H9 (cell line): ENCODE measurements around the gene BEND5. TPM values are rescaled to one million over a fixed set of nuclear protein-coding genes. Genes with fewer than 3 reads are reported as not detected.
A peak's percentile ranks its signal among the peaks of the same experiment; 100 is the strongest.

ENCODE experiments used
- DNase-seq: peaks from one replicate; pipeline ENCODE4 v3.0.0-alpha.2; 2017
- H2AFZ ChIP-seq: one replicate; pipeline ENCODE4 v1.6.1; 2013; ENCODE audit warnings: mild to moderate bottlenecking, low read length, control low read depth, moderate library complexity
- H2AK5ac ChIP-seq: 2 replicates; pipeline ENCODE4 v1.6.1; 2013; ENCODE audit warnings: low read length, control low read depth, mixed read lengths; ENCODE audit not compliant: insufficient read length
- H2BK120ac ChIP-seq: one replicate; pipeline ENCODE4 v1.6.1; 2013; ENCODE audit warnings: low read depth, mild to moderate bottlenecking, low read length, control low read depth, inconsistent platforms; ENCODE audit not compliant: poor library complexity, severe bottlenecking
- H2BK12ac ChIP-seq: 2 replicates; pipeline ENCODE4 v1.6.1; 2013; ENCODE audit warnings: low read length, control low read depth, mixed read lengths, low read depth; ENCODE audit not compliant: insufficient read length
- H2BK15ac ChIP-seq: 2 replicates; pipeline ENCODE4 v1.6.1; 2013; ENCODE audit warnings: low read depth, low read length, control low read depth
- H2BK20ac ChIP-seq: one replicate; pipeline ENCODE4 v1.6.1; 2013; ENCODE audit warnings: low read depth, mild to moderate bottlenecking, low read length, control low read depth, inconsistent platforms; ENCODE audit not compliant: poor library complexity, severe bottlenecking
- H2BK5ac ChIP-seq: 2 replicates; pipeline ENCODE4 v1.6.1; 2013; ENCODE audit warnings: low read length, control low read depth, mixed read lengths; ENCODE audit not compliant: insufficient read length
- H3K14ac ChIP-seq: 2 replicates; pipeline ENCODE4 v1.6.1; 2013; ENCODE audit warnings: low read length, control low read depth; ENCODE audit not compliant: insufficient read depth
- H3K18ac ChIP-seq: 2 replicates; pipeline ENCODE4 v1.6.1; 2013; ENCODE audit warnings: low read depth, mild to moderate bottlenecking, mixed read lengths, low read length, control low read depth; ENCODE audit not compliant: insufficient read length
- H3K23ac ChIP-seq: 2 replicates; pipeline ENCODE4 v1.6.1; 2013; ENCODE audit warnings: low read length, control low read depth, mixed read lengths, low read depth; ENCODE audit not compliant: insufficient read length
- H3K23me2 ChIP-seq: 2 replicates; pipeline ENCODE4 v1.6.1; 2013; ENCODE audit warnings: low read depth, mild to moderate bottlenecking, mixed read lengths, low read length, control low read depth; ENCODE audit not compliant: insufficient read length, poor library complexity, severe bottlenecking
- H3K27ac ChIP-seq: 2 replicates; pipeline ENCODE4 v1.5.1; 2013; ENCODE audit warnings: low read length, control low read depth, mixed read lengths, low read depth; ENCODE audit not compliant: insufficient read length
- H3K27me3 ChIP-seq: 2 replicates; pipeline ENCODE4 v1.6.1; 2013; ENCODE audit warnings: low read length, control low read depth, inconsistent platforms; ENCODE audit not compliant: insufficient read depth
- H3K4ac ChIP-seq: 2 replicates; pipeline ENCODE4 v1.6.1; 2013; ENCODE audit warnings: low read depth, mild to moderate bottlenecking, control low read depth, inconsistent platforms, low read length, moderate library complexity
- H3K4me1 ChIP-seq: 2 replicates; pipeline ENCODE4 v1.6.1; 2013; ENCODE audit warnings: low read length, control low read depth, inconsistent platforms; ENCODE audit not compliant: insufficient read depth
- H3K4me2 ChIP-seq: 2 replicates; pipeline ENCODE4 v1.6.1; 2013; ENCODE audit warnings: low read length, control low read depth, mixed read lengths; ENCODE audit not compliant: insufficient read length, insufficient read depth
- H3K56ac ChIP-seq: 2 replicates; pipeline ENCODE4 v1.6.1; 2013; ENCODE audit warnings: low read depth, mild to moderate bottlenecking, mixed read lengths, low read length, control low read depth; ENCODE audit not compliant: insufficient read length
- H3K79me1 ChIP-seq: 2 replicates; pipeline ENCODE4 v1.6.1; 2013; ENCODE audit warnings: low read depth, mild to moderate bottlenecking, moderate library complexity, low read length, control low read depth, inconsistent platforms; ENCODE audit not compliant: insufficient read depth, poor library complexity, severe bottlenecking
- H3K79me2 ChIP-seq: 2 replicates; pipeline ENCODE4 v1.6.1; 2013; ENCODE audit warnings: low read length, control low read depth, inconsistent platforms; ENCODE audit not compliant: insufficient read depth
- H3K9ac ChIP-seq: 2 replicates; pipeline ENCODE4 v1.6.1; 2013; ENCODE audit warnings: low read length, control low read depth, mixed read lengths; ENCODE audit not compliant: insufficient read length; ENCODE audit errors: extremely low read depth
- H3K9me3 ChIP-seq: one replicate; pipeline ENCODE4 v1.6.1; 2013; ENCODE audit warnings: low read depth, low read length, inconsistent platforms; ENCODE audit not compliant: control insufficient read depth
- H3T11ph ChIP-seq: one replicate; pipeline ENCODE4 v1.6.1; 2013; ENCODE audit warnings: mild to moderate bottlenecking, low read length, control low read depth, inconsistent platforms
- H4K20me1 ChIP-seq: one replicate; pipeline ENCODE4 v1.6.1; 2013; ENCODE audit not compliant: control insufficient read depth, insufficient read length, insufficient read depth
- H4K5ac ChIP-seq: 2 replicates; pipeline ENCODE4 v1.6.1; 2013; ENCODE audit warnings: low read depth, mild to moderate bottlenecking, mixed read lengths, low read length, control low read depth; ENCODE audit not compliant: insufficient read length
- H4K8ac ChIP-seq: replicated peaks from 2 replicates; pipeline ENCODE4 v1.6.1; 2013; ENCODE audit warnings: low read length, control low read depth, mixed read lengths, low read depth; ENCODE audit not compliant: insufficient read length
- H4K91ac ChIP-seq: 2 replicates; pipeline ENCODE4 v1.6.1; 2013; ENCODE audit warnings: low read depth, mild to moderate bottlenecking, moderate library complexity, mixed read lengths, low read length, control low read depth; ENCODE audit not compliant: insufficient read length
- H3K27ac Mint-ChIP-seq, 3 experiments: 2 replicates in 2 of 3; 3 replicates in 1 of 3; pipeline ENCODE4 v1.8.0; 2020 to 2021; ENCODE audit warnings: mixed read lengths in 3 of 3, mild to moderate bottlenecking in 1 of 3, moderate library complexity in 1 of 3
- H3K27me3 Mint-ChIP-seq: 2 replicates; pipeline ENCODE4 v1.8.0; 2021; ENCODE audit warnings: low read depth, mild to moderate bottlenecking, moderate library complexity, mixed read lengths
- H3K36me3 Mint-ChIP-seq, 3 experiments: 2 replicates in 2 of 3; 3 replicates in 1 of 3; pipeline ENCODE4 v1.8.0; 2020 to 2021; ENCODE audit warnings: low read depth in 3 of 3, mixed read lengths in 3 of 3; ENCODE audit not compliant: insufficient read depth in 1 of 3
- H3K4me1 Mint-ChIP-seq, 2 experiments: 2 replicates each; pipeline ENCODE4 v1.8.0; 2020; ENCODE audit warnings: mixed read lengths in 2 of 2
- H3K4me3 Mint-ChIP-seq, 2 experiments: 2 replicates in 1 of 2; 3 replicates in 1 of 2; pipeline ENCODE4 v1.8.0; 2020 to 2021; ENCODE audit warnings: mild to moderate bottlenecking in 2 of 2, mixed read lengths in 2 of 2, moderate library complexity in 1 of 2
- H3K9me3 Mint-ChIP-seq, 2 experiments: 2 replicates in 1 of 2; 3 replicates in 1 of 2; pipeline ENCODE4 v1.8.0; 2020; ENCODE audit warnings: mild to moderate bottlenecking in 2 of 2, mixed read lengths in 2 of 2, moderate library complexity in 1 of 2
- WGBS: extraction: QIAGEN DNeasy Blood & Tissue Kit; methylation state at CpG from one replicate; pipeline ENCODE4 v1.1.7; 2013; ENCODE audit warnings: missing lambda C conversion rate, low lambda C conversion rate, mixed read lengths; ENCODE audit not compliant: insufficient read length; ENCODE audit errors: extremely low coverage; 5-methylcytosine and 5-hydroxymethylcytosine counted together
- long read RNA-seq: library from polyadenylated mRNA; unstranded; transcript quantifications from one replicate; pipeline ENCODE4 v2.0.0, GENCODE V29; 2020
- total RNA-seq: library from RNA; stranded (reverse); gene quantifications from 2 replicates; pipeline ENCODE4 v1.2.1, GENCODE V29; 2021
- TF ChIP-seq, protein P1 (sequence below): fragments of 200-600 bp; sonication (generic); conservative IDR thresholded peaks from 3 replicates; pipeline ENCODE4 v1.8.0; 2021; ENCODE audit warnings: antibody characterized with exemption, mild to moderate bottlenecking

The BEND5 gene, protein sequence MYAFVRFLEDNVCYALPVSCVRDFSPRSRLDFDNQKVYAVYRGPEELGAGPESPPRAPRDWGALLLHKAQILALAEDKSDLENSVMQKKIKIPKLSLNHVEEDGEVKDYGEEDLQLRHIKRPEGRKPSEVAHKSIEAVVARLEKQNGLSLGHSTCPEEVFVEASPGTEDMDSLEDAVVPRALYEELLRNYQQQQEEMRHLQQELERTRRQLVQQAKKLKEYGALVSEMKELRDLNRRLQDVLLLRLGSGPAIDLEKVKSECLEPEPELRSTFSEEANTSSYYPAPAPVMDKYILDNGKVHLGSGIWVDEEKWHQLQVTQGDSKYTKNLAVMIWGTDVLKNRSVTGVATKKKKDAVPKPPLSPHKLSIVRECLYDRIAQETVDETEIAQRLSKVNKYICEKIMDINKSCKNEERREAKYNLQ
- total RNA-seq, result 4.8 and 5.6 TPM in 2 replicates
- long read RNA-seq, transcript BEND5-201 (6 exons, 1,716 nt), result major isoform, 8 of 33 reads
- long read RNA-seq, transcript BEND5-202 (6 exons, 1,465 nt), result minor isoform, 6 of 33 reads
- long read RNA-seq, partial matches to known transcripts, result 11 of 33 reads
- long read RNA-seq, other reads (novel, unspliced or antisense), result 8 of 33 reads

DNA sequence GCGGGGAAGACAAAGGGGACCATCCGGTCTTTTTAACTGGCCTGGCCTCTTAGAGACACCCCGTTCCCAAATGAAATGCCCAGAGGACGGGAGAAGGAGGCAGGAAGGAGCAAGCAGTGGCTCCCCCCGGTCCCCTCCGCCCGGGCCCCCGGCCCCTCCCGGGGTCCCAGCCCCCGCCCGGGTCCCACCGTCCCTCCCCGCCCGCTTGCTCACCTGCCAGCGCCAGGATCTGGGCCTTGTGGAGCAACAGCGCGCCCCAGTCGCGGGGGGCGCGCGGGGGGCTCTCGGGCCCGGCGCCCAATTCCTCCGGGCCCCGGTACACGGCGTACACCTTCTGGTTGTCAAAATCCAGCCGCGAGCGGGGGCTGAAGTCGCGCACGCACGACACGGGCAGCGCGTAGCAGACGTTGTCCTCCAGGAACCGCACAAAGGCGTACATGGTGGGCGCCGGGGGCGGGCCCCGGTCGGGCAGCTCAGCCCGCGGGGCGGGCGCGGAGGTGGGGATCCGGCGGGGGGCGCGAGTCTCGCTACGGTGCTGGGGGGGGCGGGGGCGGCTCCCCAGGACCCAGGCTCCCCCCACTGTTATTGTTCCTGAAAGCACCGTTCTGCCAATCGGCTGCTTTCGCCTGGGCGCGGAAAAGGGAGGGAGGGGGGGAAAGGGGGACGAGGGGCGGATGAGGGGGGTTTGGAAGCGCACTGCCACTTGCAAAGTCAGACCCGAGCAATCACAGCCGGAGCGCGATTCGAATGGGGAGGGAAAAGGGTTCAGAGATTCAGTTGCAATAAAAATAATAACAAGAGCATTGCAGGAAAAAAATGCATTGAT, at the start of gene BEND5:
TSS of gene BEND5 (minus strand) at position 499 of the 826 bp plus-strand sequence. CDS start at position 439, 60 bp downstream.
- Mint-ChIP-seq H3K9me3 (no peaks in the 10 kb centered on the region), H3K27me3 (peaks cover 16% of the 10 kb centered on the region), H3K4me1 (peaks cover 8 to 18% of the 10 kb centered on the region in 2 experiments), H3K27ac (peak within 1 kb of the TSS; percentile 1 to 33 (median 14); a peak in 6 of 7 replicates), H3K36me3 (peaks cover 0 to 25% (median 9%) of the 10 kb centered on the region in 3 experiments; a peak in 5 of 7 replicates), H3K4me3 (peak within 1 kb of the TSS; percentile 77 to 90)
- Histone ChIP-seq H4K20me1 (no peaks in the 10 kb centered on the region), H2BK12ac (no peak within 1 kb of the TSS), H3K18ac (no peak within 1 kb of the TSS), H3K23ac (no peak within 1 kb of the TSS), H3T11ph (no peak within 1 kb of the TSS), H3K27me3 (no peaks in the 10 kb centered on the region), H2BK15ac (no peak within 1 kb of the TSS), H3K4me1 (no peaks in the 10 kb centered on the region), H2AK5ac (no peak within 1 kb of the TSS), H3K9ac (peak within 1 kb of the TSS; percentile 59), H3K14ac (no peak within 1 kb of the TSS), H4K8ac (no peak within 1 kb of the TSS), H3K79me2 (no peaks in the 10 kb centered on the region; the same call in 1 of the 2 replicates), H3K56ac (no peak within 1 kb of the TSS), H2BK5ac (no peak within 1 kb of the TSS), H4K5ac (no peak within 1 kb of the TSS), H2BK120ac (no peak within 1 kb of the TSS), H3K4me2 (peak within 1 kb of the TSS; percentile 64), H3K79me1 (no peaks in the 10 kb centered on the region), H3K27ac (no peak within 1 kb of the TSS), H2BK20ac (no peak within 1 kb of the TSS), H4K91ac (no peak within 1 kb of the TSS), H2AFZ (peak within 1 kb of the TSS; percentile 91), H3K4ac (no peak within 1 kb of the TSS), H3K23me2 (peaks cover 10% of the 10 kb centered on the region), H3K9me3 (no peaks in the 10 kb centered on the region)
- no CpG with 5 or more reads among the region's 73 CpGs for WGBS
- TF ChIP-seq, protein P1, sequence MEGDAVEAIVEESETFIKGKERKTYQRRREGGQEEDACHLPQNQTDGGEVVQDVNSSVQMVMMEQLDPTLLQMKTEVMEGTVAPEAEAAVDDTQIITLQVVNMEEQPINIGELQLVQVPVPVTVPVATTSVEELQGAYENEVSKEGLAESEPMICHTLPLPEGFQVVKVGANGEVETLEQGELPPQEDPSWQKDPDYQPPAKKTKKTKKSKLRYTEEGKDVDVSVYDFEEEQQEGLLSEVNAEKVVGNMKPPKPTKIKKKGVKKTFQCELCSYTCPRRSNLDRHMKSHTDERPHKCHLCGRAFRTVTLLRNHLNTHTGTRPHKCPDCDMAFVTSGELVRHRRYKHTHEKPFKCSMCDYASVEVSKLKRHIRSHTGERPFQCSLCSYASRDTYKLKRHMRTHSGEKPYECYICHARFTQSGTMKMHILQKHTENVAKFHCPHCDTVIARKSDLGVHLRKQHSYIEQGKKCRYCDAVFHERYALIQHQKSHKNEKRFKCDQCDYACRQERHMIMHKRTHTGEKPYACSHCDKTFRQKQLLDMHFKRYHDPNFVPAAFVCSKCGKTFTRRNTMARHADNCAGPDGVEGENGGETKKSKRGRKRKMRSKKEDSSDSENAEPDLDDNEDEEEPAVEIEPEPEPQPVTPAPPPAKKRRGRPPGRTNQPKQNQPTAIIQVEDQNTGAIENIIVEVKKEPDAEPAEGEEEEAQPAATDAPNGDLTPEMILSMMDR, result no peak
- peak; percentile 81 for DNase-seq
